NCI-H748 (cell line): ENCODE results near the gene SLC16A3.
A peak's percentile ranks its signal among the peaks of the same experiment; 100 is the strongest.

Source experiments
- DNase-seq: peaks from one replicate; lab custom pipeline; 2025; ENCODE audit not compliant: unreplicated experiment; lab: John Stamatoyannopoulos, UW

SLC16A3 gene

DNA sequence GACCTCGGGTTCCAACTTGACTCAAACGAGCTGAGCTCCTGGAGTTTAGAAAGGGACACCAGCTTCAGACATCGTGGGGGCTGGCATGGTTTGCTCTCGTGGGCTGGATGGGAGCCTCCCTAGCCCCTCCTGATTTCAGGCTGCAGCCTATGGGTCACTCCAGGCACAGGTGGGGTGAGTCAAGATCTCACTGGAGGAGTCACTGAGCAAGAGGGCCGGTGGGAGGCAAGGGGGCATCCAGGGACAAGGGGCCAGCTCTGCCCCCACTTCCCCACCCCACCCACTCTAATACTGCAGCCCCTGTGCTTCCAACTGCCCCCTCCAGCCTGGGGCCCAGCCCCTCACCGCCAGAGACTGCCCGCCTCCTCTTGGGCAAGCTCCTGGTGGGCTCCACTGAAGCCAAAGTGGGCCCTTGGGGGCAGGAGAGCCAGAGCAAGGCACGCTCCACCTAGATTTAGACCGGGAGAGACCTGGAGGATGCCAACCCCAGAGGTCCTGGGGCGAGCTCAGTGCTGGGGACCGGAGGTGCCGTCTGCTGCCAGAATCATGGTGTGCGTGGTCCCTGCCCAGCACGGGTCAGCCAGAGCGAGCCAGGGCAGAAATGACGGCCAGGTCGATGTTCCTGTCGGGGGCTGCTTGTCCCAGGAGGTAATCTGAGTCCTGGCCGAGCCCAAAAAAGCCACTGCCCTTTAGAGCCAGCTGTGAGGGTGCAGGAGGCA, 6.4 kb downstream of the SLC16A3 start:
- no peak for DNase-seq

DNA sequence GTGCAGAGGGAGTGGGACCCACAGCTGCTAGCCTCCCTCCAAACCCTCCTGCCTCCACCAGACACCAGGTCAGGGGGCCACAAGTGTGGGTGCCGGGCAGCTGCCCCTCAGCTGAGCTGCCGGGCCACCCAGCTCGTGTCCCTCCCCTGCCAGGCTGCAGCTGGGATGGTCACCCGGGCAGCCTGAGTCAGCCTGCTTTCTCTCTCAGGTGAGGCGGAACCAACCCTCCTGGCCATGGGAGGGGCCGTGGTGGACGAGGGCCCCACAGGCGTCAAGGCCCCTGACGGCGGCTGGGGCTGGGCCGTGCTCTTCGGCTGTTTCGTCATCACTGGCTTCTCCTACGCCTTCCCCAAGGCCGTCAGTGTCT, 6.9 kb downstream of the SLC16A3 start:
- DNase-seq: no peak

DNA sequence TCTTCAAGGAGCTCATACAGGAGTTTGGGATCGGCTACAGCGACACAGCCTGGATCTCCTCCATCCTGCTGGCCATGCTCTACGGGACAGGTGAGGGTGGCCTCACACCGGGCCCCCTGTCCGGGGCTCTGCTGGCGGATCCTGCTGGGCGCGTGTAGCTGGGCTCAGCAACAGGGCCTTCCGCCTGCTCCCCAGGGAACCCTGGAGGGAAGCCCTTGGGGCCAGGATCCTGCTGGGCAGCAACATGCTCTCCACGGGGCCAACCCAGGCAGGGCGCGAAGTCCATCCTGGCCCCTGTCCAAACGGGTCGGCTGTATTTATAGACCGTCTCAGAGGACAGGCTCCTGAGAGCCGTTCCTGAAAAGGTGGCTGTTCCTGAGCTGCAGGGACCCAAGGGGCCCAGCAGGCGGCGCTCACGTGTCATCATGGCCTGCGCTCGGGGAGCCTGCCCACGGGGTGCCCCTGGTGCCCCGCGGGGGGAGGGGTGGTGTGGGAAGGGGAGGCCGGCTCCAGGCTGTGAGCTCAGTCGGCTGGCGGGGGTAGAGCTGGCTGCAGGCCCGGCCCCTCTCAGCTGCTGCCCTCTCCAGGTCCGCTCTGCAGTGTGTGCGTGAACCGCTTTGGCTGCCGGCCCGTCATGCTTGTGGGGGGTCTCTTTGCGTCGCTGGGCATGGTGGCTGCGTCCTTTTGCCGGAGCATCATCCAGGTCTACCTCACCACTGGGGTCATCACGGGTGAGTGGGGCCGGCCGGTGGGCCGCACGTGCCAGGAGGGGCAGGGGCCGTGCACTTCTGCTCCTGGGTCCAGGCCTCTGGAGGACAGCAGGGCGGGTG, 7.5 kb downstream of the SLC16A3 start:
- DNase-seq: peak; percentile 32

DNA sequence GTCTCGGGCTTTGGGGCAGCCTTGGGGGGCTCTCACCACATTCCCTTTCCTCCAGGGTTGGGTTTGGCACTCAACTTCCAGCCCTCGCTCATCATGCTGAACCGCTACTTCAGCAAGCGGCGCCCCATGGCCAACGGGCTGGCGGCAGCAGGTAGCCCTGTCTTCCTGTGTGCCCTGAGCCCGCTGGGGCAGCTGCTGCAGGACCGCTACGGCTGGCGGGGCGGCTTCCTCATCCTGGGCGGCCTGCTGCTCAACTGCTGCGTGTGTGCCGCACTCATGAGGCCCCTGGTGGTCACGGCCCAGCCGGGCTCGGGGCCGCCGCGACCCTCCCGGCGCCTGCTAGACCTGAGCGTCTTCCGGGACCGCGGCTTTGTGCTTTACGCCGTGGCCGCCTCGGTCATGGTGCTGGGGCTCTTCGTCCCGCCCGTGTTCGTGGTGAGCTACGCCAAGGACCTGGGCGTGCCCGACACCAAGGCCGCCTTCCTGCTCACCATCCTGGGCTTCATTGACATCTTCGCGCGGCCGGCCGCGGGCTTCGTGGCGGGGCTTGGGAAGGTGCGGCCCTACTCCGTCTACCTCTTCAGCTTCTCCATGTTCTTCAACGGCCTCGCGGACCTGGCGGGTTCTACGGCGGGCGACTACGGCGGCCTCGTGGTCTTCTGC, 8.4 kb downstream of the SLC16A3 start:
- no peak for DNase-seq

DNA sequence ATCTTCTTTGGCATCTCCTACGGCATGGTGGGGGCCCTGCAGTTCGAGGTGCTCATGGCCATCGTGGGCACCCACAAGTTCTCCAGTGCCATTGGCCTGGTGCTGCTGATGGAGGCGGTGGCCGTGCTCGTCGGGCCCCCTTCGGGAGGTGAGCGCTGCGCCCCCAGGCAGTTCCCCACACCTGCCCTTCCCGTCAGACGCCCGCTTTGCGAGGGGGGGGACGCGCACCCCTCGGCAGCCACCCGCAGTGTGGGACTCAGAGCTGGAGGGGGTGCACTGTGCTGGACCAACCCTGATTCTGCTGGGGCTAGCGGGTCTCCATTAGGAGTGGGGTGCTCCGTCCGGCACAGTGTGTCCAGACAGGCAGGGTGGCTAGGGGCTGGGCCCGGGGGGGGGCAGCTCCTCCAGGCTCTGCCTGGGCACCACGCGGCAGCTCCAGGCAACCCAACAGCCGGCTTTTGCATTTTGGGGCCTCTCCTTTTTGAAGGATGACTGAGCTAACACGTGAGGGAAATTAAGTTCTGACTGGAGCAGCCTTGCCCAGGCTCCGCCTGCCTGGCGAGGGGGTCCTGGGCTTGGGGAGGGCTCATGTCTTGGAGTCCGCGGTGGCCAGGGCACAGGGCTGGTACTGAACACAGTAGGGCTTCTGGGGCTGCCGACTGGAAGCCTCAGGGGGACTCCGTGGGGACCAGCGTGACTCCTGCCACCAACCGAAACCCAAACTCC, 9.1 kb downstream of the SLC16A3 start:
- DNase-seq: no peak

DNA sequence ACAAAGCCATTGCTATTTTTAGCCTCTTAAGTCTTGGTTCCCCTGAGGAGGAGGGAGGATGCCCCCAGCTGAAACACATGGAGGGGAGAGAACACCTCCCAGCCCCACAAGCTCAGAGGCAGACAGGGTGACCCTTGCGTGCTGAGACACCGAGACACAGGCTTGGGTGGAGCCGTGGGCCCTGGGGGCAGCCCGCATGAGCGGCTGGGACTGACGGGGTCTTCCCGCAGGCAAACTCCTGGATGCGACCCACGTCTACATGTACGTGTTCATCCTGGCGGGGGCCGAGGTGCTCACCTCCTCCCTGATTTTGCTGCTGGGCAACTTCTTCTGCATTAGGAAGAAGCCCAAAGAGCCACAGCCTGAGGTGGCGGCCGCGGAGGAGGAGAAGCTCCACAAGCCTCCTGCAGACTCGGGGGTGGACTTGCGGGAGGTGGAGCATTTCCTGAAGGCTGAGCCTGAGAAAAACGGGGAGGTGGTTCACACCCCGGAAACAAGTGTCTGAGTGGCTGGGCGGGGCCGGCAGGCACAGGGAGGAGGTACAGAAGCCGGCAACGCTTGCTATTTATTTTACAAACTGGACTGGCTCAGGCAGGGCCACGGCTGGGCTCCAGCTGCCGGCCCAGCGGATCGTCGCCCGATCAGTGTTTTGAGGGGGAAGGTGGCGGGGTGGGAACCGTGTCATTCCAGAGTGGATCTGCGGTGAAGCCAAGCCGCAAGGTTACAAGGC, 9.8 kb downstream of the SLC16A3 start:
- DNase-seq: peak; percentile 22

DNA sequence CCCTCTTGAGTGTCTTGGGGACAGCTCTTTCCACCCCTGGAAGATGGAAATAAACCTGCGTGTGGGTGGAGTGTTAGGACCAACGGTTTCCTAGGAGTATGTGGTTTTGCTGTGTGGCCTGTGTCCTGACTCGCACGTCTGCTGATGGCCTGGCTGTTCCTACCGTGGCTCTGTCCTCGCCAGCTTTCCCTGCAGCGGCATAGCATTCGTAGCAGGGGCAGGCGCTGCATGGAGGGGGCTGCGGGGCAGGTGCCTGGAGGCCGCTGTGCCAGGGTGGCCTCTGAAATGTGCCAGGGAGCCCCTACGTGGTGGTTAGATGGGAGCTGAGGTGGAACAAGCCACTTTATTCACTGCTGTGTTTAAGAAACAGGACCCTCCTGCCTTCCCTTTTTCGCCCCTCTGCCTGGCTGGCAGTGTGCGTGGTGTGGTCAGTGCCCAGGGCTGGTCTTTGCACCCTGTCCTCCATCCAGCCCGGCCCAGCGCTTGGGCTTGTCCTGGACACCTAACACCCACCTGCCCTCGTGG, 10.6 kb downstream of the SLC16A3 start:
- DNase-seq: no peak

DNA sequence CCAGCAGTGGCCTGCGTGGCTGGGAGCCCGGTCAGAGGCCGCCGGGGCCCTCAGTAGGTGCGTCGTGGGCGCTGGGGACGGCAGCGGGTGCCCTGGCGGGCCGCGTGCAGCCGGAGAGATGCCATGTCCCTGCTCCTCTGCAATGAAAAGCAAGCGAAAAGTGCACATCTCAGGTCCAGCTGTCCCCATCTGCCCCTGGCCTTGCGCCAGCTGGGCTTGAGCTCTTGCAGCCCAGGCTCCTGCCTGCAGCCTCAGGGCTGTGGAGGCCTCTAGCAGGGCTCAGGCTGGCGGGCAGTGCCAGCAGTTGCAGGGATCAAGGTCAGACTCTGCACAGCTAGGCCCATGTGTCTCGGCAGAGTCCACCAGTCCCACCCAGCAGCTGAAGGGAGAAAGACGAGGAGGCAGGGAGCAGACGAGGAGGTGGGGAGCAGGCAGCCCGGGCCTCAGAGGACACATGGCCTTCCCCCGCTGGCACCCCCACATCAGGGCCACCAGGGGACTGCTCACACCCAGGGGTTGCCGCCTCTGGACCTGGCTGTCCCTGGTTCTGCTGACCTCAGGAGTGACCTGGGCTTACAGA, 11.2 kb downstream of the SLC16A3 start:
- no peak for DNase-seq

DNA sequence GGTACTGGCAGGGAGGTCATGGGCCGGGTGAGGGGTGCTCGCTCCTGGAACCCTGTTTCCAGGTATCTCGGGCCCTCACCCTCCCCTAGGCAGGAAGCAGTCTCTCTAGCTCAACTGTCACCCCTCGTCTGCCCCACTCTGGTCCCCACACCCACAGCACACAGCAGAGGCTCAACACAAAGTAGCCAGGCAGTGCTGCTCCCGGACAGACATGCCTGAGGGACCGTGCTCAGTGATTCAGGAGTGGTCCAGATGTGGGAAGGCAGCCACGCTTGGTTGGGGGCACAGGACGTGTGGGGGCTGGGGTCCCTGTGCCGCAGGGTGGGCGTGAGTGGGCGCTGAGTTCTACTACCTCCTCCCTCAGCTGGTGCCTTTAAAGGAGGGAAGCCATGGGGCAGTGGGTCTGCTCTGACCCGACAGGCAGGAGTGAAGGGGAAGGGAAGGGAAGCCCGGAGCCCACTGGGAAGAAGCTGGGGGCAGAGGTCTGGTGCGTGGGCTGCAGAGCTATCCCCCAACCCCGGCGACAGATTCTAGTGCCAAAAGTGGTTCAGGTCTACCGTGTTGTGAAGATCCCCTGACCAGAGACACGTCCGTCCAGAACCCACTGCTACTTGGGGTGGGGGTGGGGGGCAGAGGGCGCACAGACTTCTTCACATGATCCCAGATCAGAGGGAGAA, 11.8 kb downstream of the SLC16A3 start:
- no peak for DNase-seq

DNA sequence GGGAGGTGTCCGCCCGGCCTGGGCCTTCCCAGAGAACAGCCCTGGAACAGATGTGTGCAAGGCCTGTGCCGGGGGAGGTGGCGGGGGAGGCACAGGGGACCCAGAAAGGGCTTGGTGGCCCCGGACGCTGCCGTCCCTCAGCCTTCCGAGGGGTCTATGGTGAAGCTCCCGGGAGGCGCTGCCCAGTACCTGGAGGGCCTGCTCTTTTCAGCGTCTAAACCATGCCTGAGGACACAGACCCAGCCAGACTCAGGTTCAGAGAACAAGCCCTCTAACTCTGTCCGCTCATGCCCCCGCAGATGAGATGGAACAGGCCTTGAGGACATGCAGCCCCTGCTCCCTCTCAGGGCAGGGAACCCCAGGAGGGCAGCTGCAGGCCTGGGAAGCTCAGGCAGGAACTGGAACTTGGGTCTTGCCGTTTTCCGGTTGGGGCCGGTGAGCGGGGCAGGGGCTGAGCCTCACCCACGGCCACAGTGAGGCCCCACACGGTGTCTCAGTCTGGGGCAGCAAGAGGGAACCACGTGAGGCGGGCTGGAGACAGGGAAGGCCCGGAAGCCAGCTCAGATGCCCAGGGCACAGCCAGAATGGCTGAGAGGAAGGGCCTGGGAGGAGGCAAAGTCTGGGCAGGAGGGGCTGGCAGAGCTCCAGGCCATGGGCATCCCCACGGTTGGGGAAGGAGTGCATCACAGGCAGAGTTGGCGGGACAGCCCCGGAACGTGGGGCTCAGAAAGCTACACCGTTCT, 12.5 kb downstream of the SLC16A3 start:
- DNase-seq: no peak

DNA sequence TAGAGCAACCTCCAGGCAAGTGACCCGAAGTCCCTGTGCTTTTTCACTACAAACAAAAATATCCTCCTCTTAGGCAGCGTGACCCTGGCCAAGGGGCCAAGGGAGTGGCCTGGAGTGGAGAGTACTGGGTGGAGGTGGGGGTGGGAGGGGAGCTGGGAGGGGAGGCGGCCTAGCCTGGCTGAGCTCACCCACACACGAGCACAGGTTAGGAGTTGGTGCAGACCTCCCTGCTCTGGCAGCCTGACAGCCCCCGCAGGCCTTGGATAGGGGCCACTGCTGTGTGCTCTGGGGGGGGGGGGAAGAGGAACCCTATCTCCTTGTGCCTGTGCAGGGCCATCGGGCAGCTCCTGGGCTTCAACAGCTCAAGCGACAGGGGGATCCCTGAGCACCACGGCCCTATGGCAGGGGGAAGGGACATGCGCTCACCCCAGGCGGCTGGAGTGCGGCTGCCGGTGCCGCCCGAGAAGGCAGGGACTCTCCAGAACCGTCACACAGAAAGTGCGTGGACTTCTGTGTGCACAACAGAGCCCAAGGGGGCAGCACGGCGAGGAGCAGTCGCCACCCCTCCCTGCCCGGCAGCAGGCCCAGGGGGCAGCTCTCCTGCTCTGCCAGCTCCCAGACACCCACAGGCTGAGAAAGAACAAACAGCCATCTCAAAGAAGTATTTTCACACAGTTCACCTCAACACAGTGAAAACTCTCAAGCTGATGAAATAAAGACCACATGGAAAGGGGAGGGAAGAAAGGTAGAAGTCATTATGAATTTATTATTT, 13.3 kb downstream of the SLC16A3 start:
- no peak for DNase-seq

DNA sequence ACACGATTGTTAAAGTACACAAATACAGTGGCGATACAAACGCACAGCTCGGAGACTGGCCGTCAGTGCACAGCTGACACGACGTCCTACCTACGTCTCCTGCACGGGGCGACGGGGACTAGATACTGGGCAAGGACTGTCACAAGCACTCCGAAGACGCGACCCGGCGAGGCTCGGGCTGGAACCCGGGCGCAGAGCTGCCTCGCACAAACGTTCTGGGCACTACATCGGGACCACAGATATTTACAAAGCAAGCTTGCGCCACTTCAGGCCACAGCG, 13.8 kb downstream of the SLC16A3 start:
- DNase-seq: no peak

DNA sequence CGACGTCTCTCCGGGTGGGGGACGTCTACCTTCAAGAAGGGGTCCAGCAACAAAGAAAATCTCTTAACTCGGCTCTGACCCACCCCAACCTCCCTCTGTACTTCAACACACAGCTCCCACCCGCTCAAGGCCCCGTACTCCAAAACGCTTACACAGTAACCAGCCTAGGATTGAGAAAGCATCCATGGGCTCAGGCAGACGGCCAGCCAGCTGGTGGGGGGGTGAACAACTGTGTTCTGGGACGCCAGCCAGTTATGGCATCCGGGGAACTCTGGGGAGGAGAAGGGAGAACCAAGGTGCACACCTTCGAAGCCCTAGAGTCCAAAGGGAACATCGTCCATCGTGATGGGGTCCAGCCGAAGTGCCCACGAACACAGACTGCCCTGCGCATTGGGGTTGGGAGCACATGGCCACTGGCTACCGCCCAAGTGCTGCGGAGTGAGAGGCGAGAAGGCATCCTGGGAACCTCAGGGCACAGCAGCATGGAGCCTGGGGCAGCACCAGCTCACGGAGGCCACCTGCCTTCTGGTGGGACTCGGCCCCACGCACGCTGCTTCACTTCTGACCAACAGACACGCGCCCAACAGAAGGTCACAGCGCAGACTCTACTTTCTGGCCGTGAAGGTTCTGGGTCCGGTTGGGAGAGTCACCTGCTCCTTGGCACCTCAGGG, 14.3 kb downstream of the SLC16A3 start:
- DNase-seq: no peak

DNA sequence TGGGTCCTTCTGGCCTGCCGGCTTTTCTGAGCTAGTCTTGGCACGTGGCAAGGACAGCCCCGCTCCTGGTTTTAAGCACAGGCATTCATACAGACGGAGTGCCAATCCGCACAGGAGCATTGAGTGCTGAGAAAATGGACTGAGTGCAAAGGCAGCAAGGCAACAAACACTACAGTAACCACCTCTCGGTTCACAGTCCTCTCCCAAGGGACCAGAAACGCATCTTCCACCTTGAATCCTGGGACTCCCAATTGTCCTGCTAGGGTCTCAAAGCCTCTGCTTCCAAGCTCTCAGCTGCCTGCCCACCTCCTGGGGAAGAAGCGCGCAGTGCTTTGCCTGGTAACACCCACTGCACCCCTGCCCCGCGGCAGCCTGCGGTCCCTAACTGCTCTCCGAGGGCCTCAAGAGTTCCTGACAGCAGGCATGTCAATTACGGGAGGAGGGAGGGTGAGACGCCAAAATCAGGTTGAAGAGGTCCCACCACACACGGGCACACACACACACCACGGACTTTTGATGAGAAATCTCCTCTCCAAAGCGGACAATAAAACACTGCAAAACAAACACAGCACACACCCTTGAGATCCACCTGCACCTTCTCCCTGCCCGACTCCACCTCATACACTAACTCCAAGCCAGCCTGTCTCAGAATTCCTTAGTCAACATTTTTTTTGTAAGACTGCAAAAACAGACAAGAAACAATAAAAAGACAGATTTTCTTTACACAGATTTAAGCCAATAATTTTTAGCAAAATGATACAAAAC, 15.0 kb downstream of the SLC16A3 start:
- no peak for DNase-seq

DNA sequence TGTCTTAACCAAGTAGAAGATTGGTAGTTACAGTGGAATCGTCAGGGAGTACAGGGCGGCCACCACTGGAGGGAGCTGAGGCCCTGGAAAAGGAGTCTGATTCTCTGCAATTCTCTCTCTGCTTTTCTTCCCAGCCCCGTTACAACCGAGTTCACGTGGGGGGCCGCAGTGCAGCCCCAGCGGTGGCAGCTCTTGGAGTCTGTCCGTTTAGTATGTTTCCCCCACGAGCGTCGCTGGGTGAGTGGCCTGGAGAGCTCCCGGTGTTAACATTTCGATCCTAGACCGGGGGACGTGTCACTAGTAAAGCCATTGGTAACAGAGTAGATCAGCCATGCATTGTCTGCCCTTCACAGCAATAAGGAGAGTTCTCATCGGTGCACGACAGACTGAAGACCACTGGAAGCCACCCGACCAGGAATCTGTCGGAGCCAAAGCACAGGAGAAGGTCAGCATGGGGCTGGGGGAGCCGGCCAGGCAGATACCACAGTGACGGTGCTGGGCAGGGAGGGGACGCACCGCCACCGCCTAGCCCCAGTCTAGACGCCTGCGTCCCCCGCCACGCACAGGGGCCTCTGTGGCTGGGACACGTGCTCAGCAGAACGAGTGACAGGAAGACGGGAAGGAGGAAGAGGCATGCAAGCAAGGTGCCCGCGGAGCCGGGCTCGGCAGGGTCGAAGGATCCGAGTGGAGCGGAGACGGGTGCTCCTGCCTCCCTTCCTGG, 15.7 kb downstream of the SLC16A3 start:
- no peak for DNase-seq
